Adrenal gland (tissue), 5 donors: ENCODE results near the gene INF2.

Source experiments
- POLR2A ChIP-seq, 2 donors: fragments of 450-650 bp; IDR thresholded peaks; one replicate each; pipeline ENCODE4 v1.6.1; 2017; ENCODE audit warnings: antibody characterized with exemption in 2 of 2, mild to moderate bottlenecking in 2 of 2, moderate library complexity in 1 of 2
- TF ChIP-seq, protein P1 (sequence below), 6 experiments: fragments of 450-650 bp in 4 of 6; fragments of 200-600 bp in 2 of 6; sonication (generic) in 1 of 6; IDR thresholded peaks; 1 replicate in 5 of 6; 2 replicates in 1 of 6; pipeline versions ENCODE4 v1.5.1 to v1.8.0; 2016 to 2021; ENCODE audit warnings: antibody characterized with exemption in 6 of 6, mild to moderate bottlenecking in 2 of 6, moderate library complexity in 1 of 6
- donor health status: DM: no; HTN: no; CAD: no.

DNA sequence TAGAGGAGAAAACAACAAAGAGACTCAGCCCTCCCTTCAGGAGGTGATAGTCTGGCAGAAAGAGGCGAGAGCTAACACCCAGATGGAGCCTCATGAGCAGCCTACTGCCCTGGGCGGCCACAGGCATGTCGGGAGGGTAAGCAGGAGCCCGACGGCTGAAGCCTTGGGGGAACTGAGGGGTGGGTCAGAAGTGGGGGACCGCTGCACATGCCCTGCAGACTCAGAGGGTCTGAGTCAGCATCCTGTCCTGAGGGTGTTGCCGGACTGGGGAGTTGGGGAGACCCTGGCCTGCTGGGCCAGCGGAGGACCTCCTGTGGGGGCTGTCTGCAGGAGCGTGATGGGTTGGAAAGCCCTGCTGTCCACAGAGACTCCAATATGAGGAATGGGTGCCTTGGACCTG is 15.9 kb upstream of the INF2 start:
- TF ChIP-seq, protein P1, sequence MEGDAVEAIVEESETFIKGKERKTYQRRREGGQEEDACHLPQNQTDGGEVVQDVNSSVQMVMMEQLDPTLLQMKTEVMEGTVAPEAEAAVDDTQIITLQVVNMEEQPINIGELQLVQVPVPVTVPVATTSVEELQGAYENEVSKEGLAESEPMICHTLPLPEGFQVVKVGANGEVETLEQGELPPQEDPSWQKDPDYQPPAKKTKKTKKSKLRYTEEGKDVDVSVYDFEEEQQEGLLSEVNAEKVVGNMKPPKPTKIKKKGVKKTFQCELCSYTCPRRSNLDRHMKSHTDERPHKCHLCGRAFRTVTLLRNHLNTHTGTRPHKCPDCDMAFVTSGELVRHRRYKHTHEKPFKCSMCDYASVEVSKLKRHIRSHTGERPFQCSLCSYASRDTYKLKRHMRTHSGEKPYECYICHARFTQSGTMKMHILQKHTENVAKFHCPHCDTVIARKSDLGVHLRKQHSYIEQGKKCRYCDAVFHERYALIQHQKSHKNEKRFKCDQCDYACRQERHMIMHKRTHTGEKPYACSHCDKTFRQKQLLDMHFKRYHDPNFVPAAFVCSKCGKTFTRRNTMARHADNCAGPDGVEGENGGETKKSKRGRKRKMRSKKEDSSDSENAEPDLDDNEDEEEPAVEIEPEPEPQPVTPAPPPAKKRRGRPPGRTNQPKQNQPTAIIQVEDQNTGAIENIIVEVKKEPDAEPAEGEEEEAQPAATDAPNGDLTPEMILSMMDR (IDR thresholded peaks at IDR 0.05): no peak
- TF ChIP-seq POLR2A (IDR thresholded peaks at IDR 0.05): no peak
